ENCODE results near the gene PHOSPHO2.

The PHOSPHO2 gene

GRCh38 chr2:169718930-169719504 is 24.7 kb downstream of the PHOSPHO2 start:
- no peaks in the 10 kb centered on the region for H3K79me2 ChIP-seq (ENCODE audit: control insufficient read depth, low read length)
- H3K9me3 ChIP-seq (ENCODE audit: control insufficient read depth, insufficient read depth, low read length): no peaks in the 10 kb centered on the region
- H3K27me3 ChIP-seq (ENCODE audit: control insufficient read depth, low read length): no peaks in the 10 kb centered on the region
- H4K20me1 ChIP-seq (ENCODE audit: control insufficient read depth, insufficient read depth, low read depth, low read length): no peaks in the 10 kb centered on the region
- no peaks in the 10 kb centered on the region for H3F3A ChIP-seq (ENCODE audit: control insufficient read depth, insufficient read depth)
- no peaks in the 10 kb centered on the region for H3K4me1 ChIP-seq (ENCODE audit: control insufficient read depth, low read length)
- no peak overlapping the region for H3K27ac ChIP-seq (ENCODE audit: low read depth, low read length)
- no peak overlapping the region for H3K4me3 ChIP-seq (ENCODE audit: low read length)
- no peaks in the 10 kb centered on the region for H3K9me2 ChIP-seq (replicated peaks; ENCODE audit: control insufficient read depth, low read length)
- H3K4me2 ChIP-seq (ENCODE audit: low read length): no peak overlapping the region
- H3K36me3 ChIP-seq (ENCODE audit: control insufficient read depth, low read length): no peaks in the 10 kb centered on the region
- TF ChIP-seq EZH2phosphoT487 (IDR thresholded peaks at IDR 0.05; ENCODE audit: borderline replicate concordance, low read length): no peak
- no peak for TF ChIP-seq CTCF (IDR thresholded peaks at IDR 0.05; ENCODE audit: low read depth, low read length, poor library complexity, severe bottlenecking)

- Histone ChIP-seq H3K4me2 (ENCODE audit: low read length) (no peak overlapping the region), H3K27ac (ENCODE audit: low read depth, low read length) (no peak overlapping the region), H3K4me3 (ENCODE audit: low read length) (no peak overlapping the region), H3F3A (ENCODE audit: control insufficient read depth, insufficient read depth) (no peaks in the 10 kb centered on the region), H3K27me3 (ENCODE audit: control insufficient read depth, low read length) (peaks cover 2% of the 10 kb centered on the region; the same call in 1 of the 2 replicates), H3K36me3 (ENCODE audit: control insufficient read depth, low read length) (no peaks in the 10 kb centered on the region), H3K9me2 (replicated peaks; ENCODE audit: control insufficient read depth, low read length) (no peaks in the 10 kb centered on the region), H3K79me2 (ENCODE audit: control insufficient read depth, low read length) (no peaks in the 10 kb centered on the region), H3K9me3 (ENCODE audit: control insufficient read depth, insufficient read depth, low read length) (no peaks in the 10 kb centered on the region), H3K4me1 (ENCODE audit: control insufficient read depth, low read length) (no peaks in the 10 kb centered on the region), H4K20me1 (ENCODE audit: control insufficient read depth, insufficient read depth, low read depth, low read length) (no peaks in the 10 kb centered on the region)
- no peak for TF ChIP-seq EZH2phosphoT487 (IDR thresholded peaks at IDR 0.05; ENCODE audit: borderline replicate concordance, low read length)
- TF ChIP-seq CTCF (IDR thresholded peaks at IDR 0.05; ENCODE audit: low read depth, low read length, poor library complexity, severe bottlenecking): no peak
Observed at GRCh38 chr2:169721016-169721415, 26.7 kb downstream of the PHOSPHO2 start.

GRCh38 chr2:169727065-169727464 is 32.8 kb downstream of the PHOSPHO2 start:
- H3K4me2 ChIP-seq (ENCODE audit: low read length): no peak overlapping the region
- no peaks in the 10 kb centered on the region for H3K9me2 ChIP-seq (replicated peaks; ENCODE audit: control insufficient read depth, low read length)
- H3K27ac ChIP-seq (ENCODE audit: low read depth, low read length): no peak overlapping the region
- peaks cover 3% of the 10 kb centered on the region for H3F3A ChIP-seq (ENCODE audit: control insufficient read depth, insufficient read depth)
- no peak overlapping the region for H3K4me3 ChIP-seq (ENCODE audit: low read length)
- H3K27me3 ChIP-seq (ENCODE audit: control insufficient read depth, low read length): peaks cover 4% of the 10 kb centered on the region
- no peaks in the 10 kb centered on the region for H3K4me1 ChIP-seq (ENCODE audit: control insufficient read depth, low read length)
- no peaks in the 10 kb centered on the region for H3K79me2 ChIP-seq (ENCODE audit: control insufficient read depth, low read length)
- TF ChIP-seq CTCF (IDR thresholded peaks at IDR 0.05; ENCODE audit: low read depth, low read length, poor library complexity, severe bottlenecking): no peak
- TF ChIP-seq EZH2phosphoT487 (IDR thresholded peaks at IDR 0.05; ENCODE audit: borderline replicate concordance, low read length): no peak
- H3K36me3 ChIP-seq (ENCODE audit: control insufficient read depth, low read length): no peaks in the 10 kb centered on the region
- no peaks in the 10 kb centered on the region for H3K9me3 ChIP-seq (ENCODE audit: control insufficient read depth, insufficient read depth, low read length)
- no peaks in the 10 kb centered on the region for H4K20me1 ChIP-seq (ENCODE audit: control insufficient read depth, insufficient read depth, low read depth, low read length)

All from DOHH2 (cell line).